ENCODE measurements around the gene AGAP1.

- TF ChIP-seq JUND (IDR thresholded peaks at IDR 0.05), result no peak
- no peak for TF ChIP-seq REST (IDR thresholded peaks at IDR 0.05)
- no peak for TF ChIP-seq CTCF (IDR thresholded peaks at IDR 0.05; ENCODE audit: low read depth, low read length, missing input control)
- TF ChIP-seq EGR1 (IDR thresholded peaks at IDR 0.05; ENCODE audit: low read depth in 2 of 2), result no peak
- no peak for TF ChIP-seq SP1 (IDR thresholded peaks at IDR 0.05)
- no peak for TF ChIP-seq YY1 (IDR thresholded peaks at IDR 0.05)
- no peak for TF ChIP-seq RAD21 (IDR thresholded peaks at IDR 0.05)
- no peak for TF ChIP-seq ATF3 (IDR thresholded peaks at IDR 0.05)
- TF ChIP-seq RXRA (IDR thresholded peaks at IDR 0.05), result no peak
- TF ChIP-seq HNF4G (IDR thresholded peaks at IDR 0.05), result no peak
- no peak for TF ChIP-seq ZBTB33 (IDR thresholded peaks at IDR 0.05)
These were observed 415.5 kb downstream of the AGAP1 start for GRCh38 chr2:235909358-235909757.

Measured in liver (tissue), 3 donors.